ENCODE data around the gene EPHX1. TPM values are rescaled to one million over a fixed set of nuclear protein-coding genes. Genes with fewer than 3 reads are reported as not detected.
"Not testable (repeated sequence)": the region's sequence is repeated elsewhere in the genome, so short reads cannot be mapped to it uniquely, and the experiment has no call there.

The EPHX1 gene
- total and polyA plus RNA-seq, 7 donors: 19.4 to 209 (median 95.8) TPM

- H3K27me3 ChIP-seq (ENCODE audit: insufficient read depth in 3 of 3, low read length in 2 of 3): peaks cover 0 to 10% (median 1%) of the 10 kb centered on the region in 3 donors
- no peak overlapping the region for H3K27ac ChIP-seq
- H3K36me3 ChIP-seq (ENCODE audit: insufficient read depth in 1 of 2, low read depth in 1 of 2): no peaks in the 10 kb centered on the region
- peaks cover 2% of the 10 kb centered on the region for H3K4me1 ChIP-seq
- DNase-seq (peak in 1 of 2 donors; percentile 26), ATAC-seq (no peak)
- 88 to 89% (median 88%) methylated on average over 19 of the region's 19 CpGs for WGBS, 3 donors
- no peak for TF ChIP-seq CTCF (IDR thresholded peaks at IDR 0.05)
- no peak overlapping the region for H3K4me3 ChIP-seq
- intact Hi-C loops (cut with DNase I): no loop called here
- no peaks in the 10 kb centered on the region for H3K9me3 ChIP-seq
Observed at GRCh38 chr1:225886159-225887029, 76.5 kb downstream of the EPHX1 start.

GRCh38 chr1:225887030-225887314, 77.0 kb downstream of the EPHX1 start:
- Histone ChIP-seq H3K9me3 (no peaks in the 10 kb centered on the region), H3K27me3 (ENCODE audit: insufficient read depth in 3 of 3, low read length in 2 of 3) (peaks cover 0 to 10% (median 1%) of the 10 kb centered on the region in 3 donors), H3K4me3 (no peak overlapping the region), H3K4me1 (no peaks in the 10 kb centered on the region), H3K36me3 (ENCODE audit: insufficient read depth in 1 of 2, low read depth in 1 of 2) (no peaks in the 10 kb centered on the region), H3K27ac (no peak overlapping the region)
- no peak for TF ChIP-seq CTCF (IDR thresholded peaks at IDR 0.05)
- intact Hi-C loops (cut with DNase I): no loop called here
- no peak for DNase-seq
- 93 to 94% (median 94%) methylated on average over 7 of the region's 7 CpGs for WGBS, 3 donors
- no peak for ATAC-seq

- 20 to 28% (median 23%) methylated on average over 16 to 44 of the region's 56 CpGs for WGBS, 3 donors
Observed at GRCh38 chr1:225887554-225888288, 77.8 kb downstream of the EPHX1 start.

GRCh38 chr1:225888289-225888897, 78.5 kb downstream of the EPHX1 start:
- intact Hi-C loops (cut with DNase I): no loop called here
- TF ChIP-seq CTCF (IDR thresholded peaks at IDR 0.05): no peak

More at GRCh38 chr1:225887554-225888288, 77.8 kb downstream of the EPHX1 start:
- ATAC-seq; H3K9me3 ChIP-seq; H3K27me3 ChIP-seq (ENCODE audit: insufficient read depth in 3 of 3, low read length in 2 of 3); H3K4me3 ChIP-seq; H3K27ac ChIP-seq; H3K36me3 ChIP-seq (ENCODE audit: insufficient read depth in 1 of 2, low read depth in 1 of 2); H3K4me1 ChIP-seq; intact Hi-C loops (cut with DNase I): not testable (repeated sequence)
- DNase-seq: peak in 1 of 2 donors; percentile 25

More at GRCh38 chr1:225888289-225888897, 78.5 kb downstream of the EPHX1 start:
- Histone ChIP-seq H3K9me3 (no peaks in the 10 kb centered on the region), H3K4me1 (no peaks in the 10 kb centered on the region), H3K36me3 (ENCODE audit: insufficient read depth in 1 of 2, low read depth in 1 of 2) (no peaks in the 10 kb centered on the region), H3K27ac (no peak overlapping the region), H3K27me3 (ENCODE audit: insufficient read depth in 3 of 3, low read length in 2 of 3) (peaks cover 0 to 10% (median 1%) of the 10 kb centered on the region in 3 donors), H3K4me3 (no peak overlapping the region)
- ATAC-seq (no peak), DNase-seq (peak in 1 of 2 donors; percentile 26)
- WGBS, 3 donors: 80 to 84% (median 81%) methylated on average over 18 of the region's 18 CpGs
